HUES48 (cell line): Measurements from ENCODE around the gene SELENBP1.

Experiments used
- H3K27ac ChIP-seq: one replicate; pipeline ENCODE4 v1.7.0; 2013; ENCODE audit warnings: low read depth, low read length, inconsistent platforms
- H3K27me3 ChIP-seq: 2 replicates; pipeline ENCODE4 v1.6.1; 2013; ENCODE audit warnings: mild to moderate bottlenecking, low read length; ENCODE audit not compliant: control insufficient read depth, insufficient read depth
- H3K36me3 ChIP-seq: 2 replicates; pipeline ENCODE4 v1.6.1; 2013; ENCODE audit warnings: low read length; ENCODE audit not compliant: control insufficient read depth, insufficient read depth
- H3K4me1 ChIP-seq: 2 replicates; pipeline ENCODE4 v1.6.1; 2013; ENCODE audit warnings: mild to moderate bottlenecking, low read length; ENCODE audit not compliant: control insufficient read depth, insufficient read depth
- H3K4me3 ChIP-seq: 2 replicates; pipeline ENCODE4 v1.5.1; 2013; ENCODE audit warnings: mild to moderate bottlenecking, low read depth, low read length
- H3K9ac ChIP-seq: 2 replicates; pipeline ENCODE4 v1.6.1; 2013; ENCODE audit warnings: mild to moderate bottlenecking, low read depth, low read length, moderate library complexity
- H3K9me3 ChIP-seq: 2 replicates; pipeline ENCODE4 v1.6.1; 2013; ENCODE audit warnings: low read length; ENCODE audit not compliant: control insufficient read depth, insufficient read depth

SELENBP1 gene

GRCh38 chr1:151373196-151373595, 691 bp upstream of the SELENBP1 start:
- Histone ChIP-seq H3K9ac (no peak overlapping the region), H3K27ac (no peak overlapping the region), H3K27me3 (no peaks in the 10 kb centered on the region), H3K4me3 (no peak overlapping the region), H3K4me1 (peaks cover 5% of the 10 kb centered on the region; the same call in 1 of the 2 replicates), H3K36me3 (no peaks in the 10 kb centered on the region), H3K9me3 (no peaks in the 10 kb centered on the region)

GRCh38 chr1:151371370-151372057, 991 bp downstream of the SELENBP1 start:
- peaks cover 5% of the 10 kb centered on the region; the same call in 1 of the 2 replicates for H3K4me1 ChIP-seq
- no peak overlapping the region for H3K4me3 ChIP-seq
- H3K27ac ChIP-seq = no peak overlapping the region
- H3K9ac ChIP-seq = no peak overlapping the region
- no peaks in the 10 kb centered on the region for H3K27me3 ChIP-seq
- peaks cover 3% of the 10 kb centered on the region; the same call in 1 of the 2 replicates for H3K36me3 ChIP-seq
- no peaks in the 10 kb centered on the region for H3K9me3 ChIP-seq

GRCh38 chr1:151370211-151370911, 2.1 kb downstream of the SELENBP1 start:
- Histone ChIP-seq H3K9ac (no peak overlapping the region), H3K27me3 (no peaks in the 10 kb centered on the region), H3K4me3 (no peak overlapping the region), H3K36me3 (peaks cover 7% of the 10 kb centered on the region; the same call in 1 of the 2 replicates), H3K4me1 (peaks cover 5% of the 10 kb centered on the region; the same call in 1 of the 2 replicates), H3K9me3 (no peaks in the 10 kb centered on the region), H3K27ac (no peak overlapping the region)

- Histone ChIP-seq H3K4me1 (peaks cover 5% of the 10 kb centered on the region; the same call in 1 of the 2 replicates), H3K36me3 (peaks cover 12% of the 10 kb centered on the region; the same call in 1 of the 2 replicates), H3K27ac (no peak overlapping the region), H3K9ac (no peak overlapping the region), H3K27me3 (no peaks in the 10 kb centered on the region), H3K9me3 (no peaks in the 10 kb centered on the region), H3K4me3 (no peak overlapping the region)
Observed at GRCh38 chr1:151369621-151370048, 2.9 kb downstream of the SELENBP1 start.

GRCh38 chr1:151369302-151369610, 3.2 kb downstream of the SELENBP1 start:
- Histone ChIP-seq H3K9ac (no peak overlapping the region), H3K27ac (no peak overlapping the region), H3K36me3 (peaks cover 16% of the 10 kb centered on the region; the same call in 1 of the 2 replicates)

GRCh38 chr1:151368393-151369301, 3.9 kb downstream of the SELENBP1 start:
- peaks cover 5% of the 10 kb centered on the region; the same call in 1 of the 2 replicates for H3K4me1 ChIP-seq
- no peaks in the 10 kb centered on the region; the same call in 1 of the 2 replicates for H3K9me3 ChIP-seq
- H3K9ac ChIP-seq = no peak overlapping the region
- H3K4me3 ChIP-seq = no peak overlapping the region
- H3K36me3 ChIP-seq = peaks cover 19% of the 10 kb centered on the region; the same call in 1 of the 2 replicates
- no peak overlapping the region for H3K27ac ChIP-seq
- H3K27me3 ChIP-seq = no peaks in the 10 kb centered on the region

More at GRCh38 chr1:151369302-151369610, 3.2 kb downstream of the SELENBP1 start:
- Histone ChIP-seq H3K27me3 (no peaks in the 10 kb centered on the region), H3K4me3 (no peak overlapping the region), H3K9me3 (no peaks in the 10 kb centered on the region), H3K4me1 (peaks cover 5% of the 10 kb centered on the region; the same call in 1 of the 2 replicates)

GRCh38 chr1:151367658-151368392, 4.7 kb downstream of the SELENBP1 start:
- no peak overlapping the region for H3K9ac ChIP-seq
- H3K36me3 ChIP-seq = peaks cover 19% of the 10 kb centered on the region; the same call in 1 of the 2 replicates
- peaks cover 2% of the 10 kb centered on the region; the same call in 1 of the 2 replicates for H3K9me3 ChIP-seq
- H3K27me3 ChIP-seq = no peaks in the 10 kb centered on the region
- H3K4me3 ChIP-seq = no peak overlapping the region
- peaks cover 5% of the 10 kb centered on the region; the same call in 1 of the 2 replicates for H3K4me1 ChIP-seq
- no peak overlapping the region for H3K27ac ChIP-seq

- peaks cover 14% of the 10 kb centered on the region; the same call in 1 of the 2 replicates for H3K9me3 ChIP-seq
- H3K9ac ChIP-seq = no peak overlapping the region
- H3K36me3 ChIP-seq = peaks cover 19% of the 10 kb centered on the region; the same call in 1 of the 2 replicates
- H3K27ac ChIP-seq = no peak overlapping the region
- H3K4me1 ChIP-seq = no peaks in the 10 kb centered on the region
- no peaks in the 10 kb centered on the region for H3K27me3 ChIP-seq
- no peak overlapping the region for H3K4me3 ChIP-seq
Observed at GRCh38 chr1:151364996-151365395, 7.5 kb downstream of the SELENBP1 start.

- H3K27me3 ChIP-seq = no peaks in the 10 kb centered on the region
Observed at GRCh38 chr1:151362308-151363155, 10.0 kb downstream of the SELENBP1 start.

More at GRCh38 chr1:151362308-151363155, 10.0 kb downstream of the SELENBP1 start:
- no peak overlapping the region for H3K9ac ChIP-seq
- H3K4me1 ChIP-seq = no peaks in the 10 kb centered on the region
- no peak overlapping the region for H3K4me3 ChIP-seq
- H3K36me3 ChIP-seq = peaks cover 16% of the 10 kb centered on the region; the same call in 1 of the 2 replicates
- no peak overlapping the region for H3K27ac ChIP-seq
- H3K9me3 ChIP-seq = peaks cover 14% of the 10 kb centered on the region; the same call in 1 of the 2 replicates
